Common myeloid progenitor, CD34-positive (primary cell): Measurements from ENCODE around the gene MEGF8.

Source experiments
- CTCF ChIA-PET: fragments of 350-600 bp; sonication (Branson Sonifier 250); formaldehyde crosslinking; loops from one replicate; lab custom pipeline; 2021; ENCODE audit warnings: antibody characterized with exemption; lab: Charles Lee
- POLR2A ChIA-PET: fragments of 350-600 bp; sonication (Branson Sonifier 250); formaldehyde crosslinking; loops from one replicate; lab custom pipeline; 2021; ENCODE audit warnings: antibody characterized with exemption; lab: Charles Lee
- DNase-seq, 3 donors: peaks; one replicate each; pipeline versions ENCODE4 v3.0.0 to v3.0.0-alpha.2; 2013
- H3K27ac ChIP-seq, 2 experiments: 1 replicate in 1 of 2; 2 replicates in 1 of 2; pipeline ENCODE4 v1.7.0; 2013; ENCODE audit warnings: inconsistent platforms in 2 of 2, low read length in 2 of 2, mild to moderate bottlenecking in 2 of 2, low read depth in 1 of 2, moderate library complexity in 1 of 2; ENCODE audit not compliant: severe bottlenecking in 2 of 2, insufficient read depth in 1 of 2, poor library complexity in 1 of 2
- H3K27me3 ChIP-seq, 5 experiments: replicated peaks in 2 of 5; 1 replicate in 3 of 5; 2 replicates in 2 of 5; pipeline versions ENCODE4 v1.6.1 to v1.7.0; 2013; ENCODE audit warnings: low read length in 4 of 5, mild to moderate bottlenecking in 2 of 5, moderate library complexity in 2 of 5, inconsistent platforms in 1 of 5; ENCODE audit not compliant: insufficient read depth in 5 of 5, control insufficient read depth in 4 of 5
- H3K36me3 ChIP-seq, 4 experiments: 1 replicate in 2 of 4; 2 replicates in 2 of 4; pipeline versions ENCODE4 v1.6.1 to v1.7.0; 2013; ENCODE audit warnings: low read length in 3 of 4, control low read depth in 1 of 4, mild to moderate bottlenecking in 1 of 4; ENCODE audit not compliant: control insufficient read depth in 4 of 4, insufficient read depth in 4 of 4
- H3K4me1 ChIP-seq, 4 experiments: 1 replicate in 3 of 4; 2 replicates in 1 of 4; pipeline versions ENCODE4 v1.6.1 to v1.7.1; 2013; ENCODE audit warnings: low read length in 3 of 4, mild to moderate bottlenecking in 3 of 4, control low read depth in 1 of 4, inconsistent platforms in 1 of 4, moderate library complexity in 1 of 4; ENCODE audit not compliant: control insufficient read depth in 4 of 4, insufficient read depth in 4 of 4; ENCODE audit errors: control extremely low read depth in 1 of 4
- H3K4me3 ChIP-seq, 7 experiments: 1 replicate in 4 of 7; 2 replicates in 3 of 7; pipeline versions ENCODE4 v1.5.1 to v1.7.0; 2013; ENCODE audit warnings: mild to moderate bottlenecking in 7 of 7, low read length in 6 of 7, moderate library complexity in 6 of 7, inconsistent platforms in 2 of 7, low read depth in 2 of 7, control low read depth in 1 of 7; ENCODE audit not compliant: insufficient read depth in 4 of 7, control insufficient read depth in 1 of 7; ENCODE audit errors: extremely low read depth in 1 of 7
- H3K9me3 ChIP-seq, 5 experiments: 1 replicate in 4 of 5; 2 replicates in 1 of 5; pipeline versions ENCODE4 v1.6.1 to v1.7.1; 2013; ENCODE audit warnings: low read length in 4 of 5, mild to moderate bottlenecking in 2 of 5, inconsistent platforms in 1 of 5, low read depth in 1 of 5, moderate library complexity in 1 of 5; ENCODE audit not compliant: control insufficient read depth in 4 of 5, insufficient read depth in 2 of 5; ENCODE audit errors: control extremely low read depth in 1 of 5
- WGBS: methylation state at CpG from one replicate; pipeline ENCODE4 v1.1.5; 2013; ENCODE audit not compliant: insufficient coverage; 5-methylcytosine and 5-hydroxymethylcytosine counted together

MEGF8 gene

GRCh38 chr19:42313840-42314755 is 11.3 kb upstream of the MEGF8 start:
- peaks cover 0 to 49% (median 11%) of the 10 kb centered on the region in 5 experiments for H3K27me3 ChIP-seq
- peaks cover 0 to 21% (median 17%) of the 10 kb centered on the region in 4 experiments for H3K4me1 ChIP-seq
- 24% methylated on average over 22 of the region's 26 CpGs for WGBS
- ChIA-PET POLR2A (no interaction called here), CTCF (interaction anchor here (0.6 to 1.0 kb wide), 3 partner anchors 18 to 57 kb away, joined by 3 read pairs; no protein-coding TSS in a partner anchor)
- no peak for DNase-seq
- peak overlapping the region in 1 of 7 experiments; percentile 68 for H3K4me3 ChIP-seq
- H3K36me3 ChIP-seq, result no peaks in the 10 kb centered on the region
- no peak overlapping the region for H3K27ac ChIP-seq
- H3K9me3 ChIP-seq, result no peaks in the 10 kb centered on the region

- Histone ChIP-seq H3K27me3 (peaks cover 0 to 49% (median 11%) of the 10 kb centered on the region in 5 experiments), H3K27ac (no peak overlapping the region), H3K4me3 (no peak overlapping the region), H3K36me3 (no peaks in the 10 kb centered on the region), H3K9me3 (no peaks in the 10 kb centered on the region), H3K4me1 (peaks cover 0 to 21% (median 17%) of the 10 kb centered on the region in 4 experiments)
- DNase-seq, result no peak
- CTCF ChIA-PET, result interaction anchor here (1.0 kb wide), 1 partner anchor 19 kb away, joined by 3 read pairs; no protein-coding TSS in a partner anchor
- 95% methylated on average over 4 of the region's 5 CpGs for WGBS
- POLR2A ChIA-PET, result no interaction called here
Observed at GRCh38 chr19:42315024-42315423, 10.4 kb upstream of the MEGF8 start.

- Histone ChIP-seq H3K27me3 (peaks cover 0 to 49% (median 11%) of the 10 kb centered on the region in 5 experiments), H3K4me1 (peaks cover 0 to 21% (median 17%) of the 10 kb centered on the region in 4 experiments), H3K27ac (no peak overlapping the region), H3K4me3 (peak overlapping the region in 1 of 7 experiments; percentile 33), H3K9me3 (no peaks in the 10 kb centered on the region), H3K36me3 (no peaks in the 10 kb centered on the region)
- POLR2A ChIA-PET, result no interaction called here
- CTCF ChIA-PET, result interaction anchor here (1.1 kb wide), 1 partner anchor 10 kb away, joined by 3 read pairs; no protein-coding TSS in a partner anchor
- WGBS, result 22% methylated on average over 19 of the region's 28 CpGs
- peak in 1 of 3 donors; percentile 33 for DNase-seq
Observed at GRCh38 chr19:42316223-42317211, 8.9 kb upstream of the MEGF8 start.

GRCh38 chr19:42317535-42317934 is 7.9 kb upstream of the MEGF8 start:
- no peak for DNase-seq
- CTCF ChIA-PET, result no interaction called here

GRCh38 chr19:42322305-42322704 is 3.1 kb upstream of the MEGF8 start:
- no peak overlapping the region for H3K4me3 ChIP-seq
- ChIA-PET CTCF (interaction anchor here (0.8 to 2.0 kb wide), 4 partner anchors 11 to 213 kb away, joined by 3 to 8 read pairs (median 4); no protein-coding TSS in a partner anchor), POLR2A (no interaction called here)
- no peaks in the 10 kb centered on the region for H3K36me3 ChIP-seq
- no peaks in the 10 kb centered on the region for H3K9me3 ChIP-seq
- H3K4me1 ChIP-seq, result peaks cover 0 to 30% (median 21%) of the 10 kb centered on the region in 4 experiments
- DNase-seq, result no peak
- 60% methylated on average over 7 of the region's 9 CpGs for WGBS
- no peak overlapping the region for H3K27ac ChIP-seq
- peaks cover 3 to 40% (median 14%) of the 10 kb centered on the region in 5 experiments for H3K27me3 ChIP-seq

More at GRCh38 chr19:42317535-42317934, 7.9 kb upstream of the MEGF8 start:
- H3K4me1 ChIP-seq, result peaks cover 0 to 21% (median 17%) of the 10 kb centered on the region in 4 experiments
- H3K36me3 ChIP-seq, result no peaks in the 10 kb centered on the region
- POLR2A ChIA-PET, result no interaction called here
- peaks cover 0 to 49% (median 8%) of the 10 kb centered on the region in 5 experiments for H3K27me3 ChIP-seq
- H3K27ac ChIP-seq, result no peak overlapping the region
- no peak overlapping the region for H3K4me3 ChIP-seq
- WGBS, result 90% methylated on average over 12 of the region's 13 CpGs
- no peaks in the 10 kb centered on the region for H3K9me3 ChIP-seq

- H3K27me3 ChIP-seq, result peaks cover 3 to 40% (median 14%) of the 10 kb centered on the region in 5 experiments
- peaks cover 0 to 32% (median 21%) of the 10 kb centered on the region in 4 experiments for H3K4me1 ChIP-seq
- H3K4me3 ChIP-seq, result no peak overlapping the region
- ChIA-PET CTCF (interaction anchor here (0.9 to 2.0 kb wide), 5 partner anchors 12 to 35 kb away, joined by 3 to 5 read pairs (median 3); no protein-coding TSS in a partner anchor), POLR2A (no interaction called here)
- H3K36me3 ChIP-seq, result no peaks in the 10 kb centered on the region
- WGBS, result 37% methylated on average over 23 of the region's 29 CpGs
- DNase-seq, result peak in 1 of 3 donors; percentile 22
- no peaks in the 10 kb centered on the region for H3K9me3 ChIP-seq
- no peak overlapping the region for H3K27ac ChIP-seq
Observed at GRCh38 chr19:42323473-42323851, 2.0 kb upstream of the MEGF8 start.
